Measurements from ENCODE around the gene KPTN. TPM values are rescaled to one million over a fixed set of nuclear protein-coding genes. Genes with fewer than 3 reads are reported as not detected.

KPTN gene
- total and polyA plus RNA-seq, 2 of the 13 experiments (the other 11 are each of a cell fraction or from before 2014, with no cell fraction given), result 9.1 to 13.3 TPM

GRCh38 chr19:47435196-47435595 lies 48.8 kb downstream of the KPTN start (continued):
- TF ChIP-seq, protein P1, sequence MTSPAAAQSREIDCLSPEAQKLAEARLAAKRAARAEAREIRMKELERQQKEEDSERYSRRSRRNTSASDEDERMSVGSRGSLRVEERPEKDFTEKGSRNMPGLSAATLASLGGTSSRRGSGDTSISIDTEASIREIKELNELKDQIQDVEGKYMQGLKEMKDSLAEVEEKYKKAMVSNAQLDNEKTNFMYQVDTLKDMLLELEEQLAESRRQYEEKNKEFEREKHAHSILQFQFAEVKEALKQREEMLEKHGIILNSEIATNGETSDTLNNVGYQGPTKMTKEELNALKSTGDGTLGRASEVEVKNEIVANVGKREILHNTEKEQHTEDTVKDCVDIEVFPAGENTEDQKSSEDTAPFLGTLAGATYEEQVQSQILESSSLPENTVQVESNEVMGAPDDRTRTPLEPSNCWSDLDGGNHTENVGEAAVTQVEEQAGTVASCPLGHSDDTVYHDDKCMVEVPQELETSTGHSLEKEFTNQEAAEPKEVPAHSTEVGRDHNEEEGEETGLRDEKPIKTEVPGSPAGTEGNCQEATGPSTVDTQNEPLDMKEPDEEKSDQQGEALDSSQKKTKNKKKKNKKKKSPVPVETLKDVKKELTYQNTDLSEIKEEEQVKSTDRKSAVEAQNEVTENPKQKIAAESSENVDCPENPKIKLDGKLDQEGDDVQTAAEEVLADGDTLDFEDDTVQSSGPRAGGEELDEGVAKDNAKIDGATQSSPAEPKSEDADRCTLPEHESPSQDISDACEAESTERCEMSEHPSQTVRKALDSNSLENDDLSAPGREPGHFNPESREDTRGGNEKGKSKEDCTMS (CRISPR knock-in tag; conservative IDR thresholded peaks at IDR 0.05), result no peak
- TF ChIP-seq ZNF780A (CRISPR knock-in tag; IDR thresholded peaks at IDR 0.05), result no peak

GRCh38 chr19:47434088-47434487 lies 49.9 kb downstream of the KPTN start:
- Histone ChIP-seq H3K4me1 (ENCODE audit: insufficient read depth, low read length) (peaks cover 17% of the 10 kb centered on the region), H3K27ac (ENCODE audit: extremely low read length, insufficient read depth, low read length) (no peak overlapping the region), H3K9me3 (ENCODE audit: low read length) (no peaks in the 10 kb centered on the region), H3K27me3 (ENCODE audit: control insufficient read depth in 1 of 2, insufficient read depth in 2 of 2, low read length in 2 of 2) (peaks cover 0 to 21% of the 10 kb centered on the region in 2 experiments; a peak in 3 of 5 replicates), H3K4me3 (replicated peaks in 1 of 3; ENCODE audit: insufficient read depth in 1 of 3, low read depth in 2 of 3, low read length in 3 of 3) (no peak overlapping the region), H3K4me2 (ENCODE audit: low read depth, low read length) (no peak overlapping the region), H2AFZ (ENCODE audit: low read length) (no peak overlapping the region), H3K79me2 (ENCODE audit: insufficient read depth, low read length) (no peaks in the 10 kb centered on the region), H3K36me3 (replicated peaks in 1 of 2; ENCODE audit: control insufficient read depth in 1 of 2, insufficient read depth in 2 of 2, low read length in 2 of 2) (no peaks in the 10 kb centered on the region), H3K9ac (ENCODE audit: insufficient read depth, low read depth, low read length) (no peak overlapping the region), H4K20me1 (ENCODE audit: insufficient read depth, low read length) (0 out of 2 replicates have a peak, but pooled peaks cover 2% of the 10 kb centered on the region)
- CTCF ChIA-PET (ENCODE audit: low intra/inter-chr PET ratio, low total read pairs), result no interaction called here
- 35% methylated on average over 5 of the region's 7 CpGs for WGBS (ENCODE audit: low lambda C conversion rate)
- no TSS peak for BruUV-seq (replicated peaks)
- DNase-seq (ENCODE audit: low spot score), result no peak
- TF ChIP-seq ZNF768 (CRISPR knock-in tag; IDR thresholded peaks at IDR 0.05) (peak; percentile 39; the same call in 1 of the 2 replicates), RBM39 (IDR thresholded peaks at IDR 0.05; ENCODE audit: low read depth, low read length, poor library complexity, severe bottlenecking) (no peak), GLI4 (CRISPR knock-in tag; IDR thresholded peaks at IDR 0.05; ENCODE audit: borderline replicate concordance) (no peak), EEA1 (CRISPR knock-in tag; IDR thresholded peaks at IDR 0.05; ENCODE audit: borderline replicate concordance) (no peak)
- no peak for FAIRE-seq
- in situ Hi-C loops (cut with HindIII; ENCODE audit: extremely low pct_ligation_motif_present, low pct_unique_long_range_greater_than_20kb), result no loop called here
- intact Hi-C loops (cut with micrococcal nuclease; ENCODE audit: unreplicated experiment), result no loop called here
- ATAC-seq, result no peak
- POLR2A ChIA-PET, result no interaction called here
